NT2/D1 (cell line): Measurements from ENCODE around the gene KIAA1217.

Experiments used
- DNase-seq: peaks from one replicate; pipeline ENCODE4 v3.0.0-alpha.2; 2011; ENCODE audit warnings: low read depth, low spot score
- H3K27me3 ChIP-seq: 2 replicates; pipeline ENCODE4 v1.6.0; 2011; ENCODE audit warnings: mild to moderate bottlenecking; ENCODE audit not compliant: insufficient read length, insufficient read depth
- H3K36me3 ChIP-seq: 2 replicates; pipeline ENCODE4 v1.6.1; 2011; ENCODE audit warnings: mild to moderate bottlenecking, low read length, mixed read lengths; ENCODE audit not compliant: insufficient read depth, insufficient read length
- H3K4me1 ChIP-seq: 2 replicates; pipeline ENCODE4 v1.5.1; 2011; ENCODE audit not compliant: insufficient read depth, insufficient read length
- H3K4me3 ChIP-seq: 2 replicates; pipeline ENCODE4 v1.5.1; 2011; ENCODE audit warnings: low read depth; ENCODE audit not compliant: insufficient read length
- H3K9ac ChIP-seq: 2 replicates; pipeline ENCODE4 v1.6.0; 2011; ENCODE audit warnings: low read depth; ENCODE audit not compliant: insufficient read length
- H3K9me3 ChIP-seq: 2 replicates; pipeline ENCODE4 v1.5.1; 2011; ENCODE audit warnings: mild to moderate bottlenecking, low read length; ENCODE audit not compliant: insufficient read depth
- SUZ12 ChIP-seq: IDR thresholded peaks from 2 replicates; pipeline ENCODE4 v1.6.1; 2011; ENCODE audit not compliant: insufficient read length, insufficient read depth; ENCODE audit errors: extremely low read depth
- YY1 ChIP-seq: IDR thresholded peaks from 2 replicates; pipeline ENCODE4 v1.6.1; 2011; ENCODE audit not compliant: insufficient read length, insufficient read depth
- ZNF274 ChIP-seq: IDR thresholded peaks from 2 replicates; pipeline ENCODE4 v1.6.1; 2011; ENCODE audit warnings: mild to moderate bottlenecking, low read depth, low read length

KIAA1217 gene

DNA sequence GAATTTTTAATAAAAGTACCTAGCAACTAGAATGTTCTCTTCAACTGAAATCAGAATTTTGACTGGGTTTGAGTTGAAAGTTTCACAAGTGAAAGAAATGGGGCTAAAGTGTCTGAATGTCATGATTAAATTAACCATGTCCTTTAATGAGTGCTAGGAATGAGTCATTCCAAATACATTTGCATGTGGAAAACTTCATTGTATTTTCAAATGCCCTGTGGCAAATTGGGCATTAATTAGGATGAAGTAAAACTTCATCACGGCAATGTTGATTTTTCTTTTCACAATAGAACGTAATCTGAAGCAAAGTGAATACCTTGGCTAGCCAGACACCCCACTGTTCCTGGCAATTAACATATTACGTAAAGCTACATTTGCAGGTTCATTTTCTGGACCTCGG, 166.6 kb downstream of the KIAA1217 start:
- TF ChIP-seq ZNF274 (no peak), YY1 (no peak), SUZ12 (no peak)
- no peaks in the 10 kb centered on the region for H3K27me3 ChIP-seq
- no peak overlapping the region for H3K4me3 ChIP-seq
- H3K9ac ChIP-seq: no peak overlapping the region
- DNase-seq: no peak
- no peaks in the 10 kb centered on the region for H3K4me1 ChIP-seq
- peaks cover 22% of the 10 kb centered on the region for H3K36me3 ChIP-seq
- peaks cover 22% of the 10 kb centered on the region for H3K9me3 ChIP-seq

DNA sequence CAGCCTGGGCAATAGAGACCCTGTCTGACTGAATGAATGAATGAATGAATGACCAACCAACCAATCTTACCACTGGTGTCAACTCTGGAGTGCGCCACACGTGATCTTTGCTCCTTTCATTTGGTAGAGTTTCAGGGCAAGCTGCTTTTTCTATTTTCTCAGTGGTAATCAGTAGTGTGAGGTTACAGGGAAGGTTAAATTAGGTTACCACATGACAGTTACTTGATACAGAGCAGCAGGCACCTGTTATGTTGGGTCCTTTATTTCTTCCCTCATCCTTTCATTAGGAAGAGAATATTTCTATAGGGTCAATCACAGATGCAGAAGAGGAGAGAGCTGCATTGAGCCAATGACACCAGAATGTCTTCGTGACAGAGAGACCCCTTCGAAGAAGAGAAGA, 167.8 kb downstream of the KIAA1217 start:
- no peak overlapping the region for H3K4me3 ChIP-seq
- H3K4me1 ChIP-seq: no peaks in the 10 kb centered on the region
- H3K36me3 ChIP-seq: peaks cover 31% of the 10 kb centered on the region
- H3K9me3 ChIP-seq: peaks cover 11% of the 10 kb centered on the region
- DNase-seq: no peak
- no peaks in the 10 kb centered on the region for H3K27me3 ChIP-seq
- no peak overlapping the region for H3K9ac ChIP-seq
- TF ChIP-seq ZNF274: no peak
- no peak for TF ChIP-seq YY1
- no peak for TF ChIP-seq SUZ12

DNA sequence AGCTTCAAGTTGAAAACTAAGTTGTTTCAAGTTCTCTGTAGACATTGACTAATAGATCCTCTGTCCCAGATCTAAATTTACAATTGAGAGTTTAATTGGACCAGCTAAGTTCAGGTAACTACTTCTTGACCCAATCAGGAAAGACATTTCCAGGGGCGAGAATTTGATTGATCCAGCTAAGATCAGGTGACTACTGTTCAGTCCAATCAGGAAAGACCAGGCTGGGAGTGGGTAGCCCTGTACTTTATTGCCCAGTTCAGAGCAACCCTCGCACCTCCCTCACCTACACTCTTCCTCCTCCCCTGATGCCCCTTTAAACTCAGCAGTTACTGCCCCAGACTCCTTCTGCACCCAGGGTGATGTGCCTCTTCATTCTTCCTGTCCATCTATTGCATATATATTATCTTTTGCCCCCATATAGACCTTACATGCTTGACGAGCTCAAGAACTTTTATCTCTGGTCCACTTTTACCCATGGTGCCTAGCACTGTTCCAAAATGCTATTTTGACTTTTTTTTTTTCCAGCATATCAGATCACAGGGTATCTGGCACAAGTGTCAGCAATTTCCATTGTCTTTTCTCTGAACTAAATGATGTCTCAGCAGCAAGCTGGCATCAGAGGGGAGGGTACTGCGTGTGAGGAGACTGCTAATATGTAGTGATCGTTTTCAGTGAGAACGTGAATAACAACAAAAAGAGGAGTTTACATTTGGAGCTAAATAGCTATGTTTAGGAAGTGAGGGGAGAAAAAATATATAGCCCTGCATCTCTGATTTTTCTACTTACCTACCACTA, 169.4 kb downstream of the KIAA1217 start:
- Histone ChIP-seq H3K36me3 (peaks cover 22% of the 10 kb centered on the region), H3K9ac (no peak overlapping the region), H3K4me3 (no peak overlapping the region), H3K9me3 (no peaks in the 10 kb centered on the region), H3K4me1 (peaks cover 2% of the 10 kb centered on the region), H3K27me3 (no peaks in the 10 kb centered on the region)
- TF ChIP-seq YY1: no peak
- TF ChIP-seq ZNF274: no peak
- DNase-seq: no peak

DNA sequence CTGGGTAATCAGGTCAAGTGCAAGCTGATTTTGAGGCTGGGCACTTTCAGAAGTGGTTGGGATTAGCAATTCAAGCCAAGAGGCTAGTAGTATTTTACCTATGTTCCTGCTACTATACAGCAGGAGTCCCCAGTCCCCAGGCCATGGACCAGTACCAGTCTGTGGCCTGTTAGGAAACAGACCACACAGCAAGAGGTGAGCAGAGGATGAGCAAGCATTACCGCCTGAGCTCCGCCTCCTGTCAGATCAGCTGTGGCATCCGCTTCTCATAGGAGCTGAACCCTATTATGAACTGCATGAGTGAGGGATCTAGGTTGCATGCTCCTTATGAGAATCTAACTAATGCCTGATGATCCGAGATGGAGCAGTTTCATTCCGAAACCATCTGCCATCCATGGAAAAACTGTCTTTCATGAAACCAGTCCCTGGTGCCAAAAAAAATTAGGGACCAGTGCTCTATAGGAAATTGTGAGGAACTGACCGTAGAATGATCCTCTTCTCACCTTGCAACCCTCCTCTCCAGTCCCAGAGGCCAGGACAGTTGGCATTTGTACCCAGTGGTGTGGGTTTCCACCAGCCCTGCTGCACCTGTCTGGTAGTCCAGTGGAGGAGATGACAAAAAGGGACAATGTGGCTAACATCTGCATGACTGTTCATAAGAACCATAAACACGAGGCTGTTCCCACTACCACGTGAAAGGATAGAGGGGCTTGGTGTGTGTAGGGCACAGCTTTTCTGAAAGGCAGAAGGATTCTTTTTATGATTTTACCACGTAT, 172.5 kb downstream of the KIAA1217 start:
- no peak for TF ChIP-seq SUZ12
- TF ChIP-seq YY1: no peak
- TF ChIP-seq ZNF274: no peak
- Histone ChIP-seq H3K9ac (no peak overlapping the region), H3K4me1 (peaks cover 10% of the 10 kb centered on the region), H3K4me3 (no peak overlapping the region), H3K27me3 (no peaks in the 10 kb centered on the region), H3K9me3 (no peaks in the 10 kb centered on the region), H3K36me3 (peaks cover 28% of the 10 kb centered on the region)
- DNase-seq: no peak

DNA sequence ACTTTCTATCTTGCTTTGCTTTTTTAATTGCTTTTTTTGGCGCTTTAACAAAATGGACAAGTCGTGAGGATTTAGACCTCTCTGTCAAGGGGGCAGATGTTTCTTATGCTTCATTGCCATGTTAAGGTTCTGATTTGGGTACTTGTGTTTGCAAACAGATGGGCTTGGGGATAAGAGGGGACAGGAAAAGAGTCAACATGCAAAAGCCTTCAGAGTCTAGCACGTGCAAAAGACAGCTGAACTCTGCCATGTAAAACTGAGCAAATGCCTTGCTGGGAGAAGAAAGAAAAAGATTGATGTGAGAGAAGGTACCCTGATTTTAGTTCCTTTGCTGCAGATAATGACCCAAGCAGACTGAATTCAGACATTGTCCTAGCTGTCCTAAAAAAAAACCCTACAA, 173.1 kb downstream of the KIAA1217 start:
- H3K4me1 ChIP-seq: peaks cover 10% of the 10 kb centered on the region
- no peak for DNase-seq
- TF ChIP-seq SUZ12 (no peak), ZNF274 (no peak), YY1 (no peak)
- H3K27me3 ChIP-seq: no peaks in the 10 kb centered on the region
- no peaks in the 10 kb centered on the region for H3K9me3 ChIP-seq
- H3K36me3 ChIP-seq: peaks cover 28% of the 10 kb centered on the region
- no peak overlapping the region for H3K4me3 ChIP-seq
- H3K9ac ChIP-seq: no peak overlapping the region

DNA sequence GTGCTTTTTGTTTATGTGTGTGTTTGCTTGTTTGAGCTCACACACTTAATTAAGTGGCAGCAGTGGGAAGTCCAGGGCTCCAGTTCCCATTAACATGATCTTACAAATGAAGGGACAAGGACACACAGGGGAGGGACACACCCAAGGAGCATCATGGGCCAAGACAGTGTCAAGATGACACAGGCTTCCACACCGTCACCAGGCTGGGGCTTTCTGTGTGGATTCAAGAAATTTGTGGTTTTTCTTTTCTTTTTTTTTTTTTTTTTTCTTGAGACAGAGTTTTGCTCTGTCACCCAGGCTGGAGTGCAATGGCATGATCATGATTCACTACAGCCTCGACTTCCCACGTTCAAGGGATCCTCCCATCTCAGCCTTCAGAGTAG, 173.6 kb downstream of the KIAA1217 start:
- Histone ChIP-seq H3K9ac (no peak overlapping the region), H3K36me3 (peaks cover 28% of the 10 kb centered on the region), H3K9me3 (no peaks in the 10 kb centered on the region), H3K4me1 (peaks cover 10% of the 10 kb centered on the region), H3K27me3 (no peaks in the 10 kb centered on the region), H3K4me3 (no peak overlapping the region)
- TF ChIP-seq ZNF274: no peak
- TF ChIP-seq YY1: no peak
- no peak for TF ChIP-seq SUZ12
- DNase-seq: no peak

DNA sequence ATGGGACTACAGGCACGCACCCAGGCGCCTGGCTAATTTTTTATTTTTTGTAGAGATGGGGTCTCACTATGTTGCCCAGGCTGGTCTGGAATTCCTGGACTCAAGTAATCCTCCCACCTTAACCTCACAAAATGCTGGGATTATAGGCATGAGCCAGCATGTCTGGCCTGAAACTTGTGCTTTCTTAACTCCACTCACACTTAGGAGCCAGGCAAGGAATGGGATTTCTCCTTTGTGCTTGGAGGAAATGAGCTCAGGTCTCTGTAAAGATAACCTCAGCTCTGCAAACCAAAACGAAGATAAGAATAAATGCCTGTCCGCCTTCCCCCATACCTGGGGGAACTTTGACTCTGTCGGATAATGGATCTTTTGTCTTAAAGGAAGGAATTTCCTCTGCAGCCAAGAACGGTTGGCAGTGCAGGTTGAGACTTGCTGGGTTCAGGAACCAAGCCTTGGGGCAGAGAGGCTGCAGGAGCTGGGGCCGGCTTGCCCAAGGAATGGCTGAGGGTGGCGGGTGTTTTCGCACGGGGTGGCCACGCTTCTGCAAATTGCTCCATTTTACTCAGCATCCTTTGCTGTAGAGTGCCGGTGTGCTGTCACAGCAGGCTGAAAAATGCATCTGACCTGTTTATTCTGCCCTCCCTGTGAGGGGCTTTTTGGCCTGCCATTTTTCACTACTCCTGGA, 174.2 kb downstream of the KIAA1217 start:
- Histone ChIP-seq H3K9me3 (no peaks in the 10 kb centered on the region), H3K4me3 (no peak overlapping the region), H3K9ac (no peak overlapping the region), H3K4me1 (peaks cover 10% of the 10 kb centered on the region), H3K27me3 (no peaks in the 10 kb centered on the region), H3K36me3 (peaks cover 28% of the 10 kb centered on the region)
- DNase-seq: no peak
- TF ChIP-seq ZNF274: no peak
- no peak for TF ChIP-seq YY1
- TF ChIP-seq SUZ12: no peak
